Liver (tissue), 9 donors: ENCODE measurements around the gene UGT1A5. TPM values are rescaled to one million over a fixed set of nuclear protein-coding genes. Genes with fewer than 3 reads are reported as not detected.

ENCODE experiments used
- DNase-seq: peaks from one replicate; pipeline ENCODE4 v3.0.0-alpha.2; 2017; ENCODE audit warnings: low spot score
- H3K27ac ChIP-seq, 2 donors: one replicate each; pipeline ENCODE4 v1.7.0; 2013; ENCODE audit warnings: inconsistent platforms in 2 of 2, low read length in 2 of 2, control low read depth in 1 of 2, low read depth in 1 of 2, mild to moderate bottlenecking in 1 of 2
- H3K27me3 ChIP-seq, 4 donors: one replicate each; pipeline versions ENCODE4 v1.6.1 to v1.7.0; 2013; ENCODE audit warnings: low read length in 3 of 4, inconsistent platforms in 1 of 4, mild to moderate bottlenecking in 1 of 4, moderate library complexity in 1 of 4; ENCODE audit not compliant: control insufficient read depth in 4 of 4, insufficient read depth in 4 of 4
- H3K36me3 ChIP-seq, 4 donors: one replicate each; pipeline versions ENCODE4 v1.6.1 to v1.7.0; 2013; ENCODE audit warnings: low read length in 3 of 4, mild to moderate bottlenecking in 3 of 4, low read depth in 1 of 4, moderate library complexity in 1 of 4; ENCODE audit not compliant: control insufficient read depth in 4 of 4, insufficient read depth in 3 of 4
- H3K4me1 ChIP-seq, 4 donors: one replicate each; pipeline versions ENCODE4 v1.6.1 to v1.7.0; 2013; ENCODE audit warnings: low read length in 3 of 4, mild to moderate bottlenecking in 3 of 4, moderate library complexity in 1 of 4; ENCODE audit not compliant: control insufficient read depth in 4 of 4, insufficient read depth in 4 of 4
- H3K4me3 ChIP-seq, 3 donors: one replicate each; pipeline versions ENCODE4 v1.6.1 to v1.7.0; 2013; ENCODE audit warnings: low read length in 3 of 3, control low read depth in 1 of 3, low read depth in 1 of 3, mild to moderate bottlenecking in 1 of 3
- H3K9ac ChIP-seq, 2 donors: one replicate each; pipeline ENCODE4 v1.7.0; 2013; ENCODE audit warnings: low read length in 2 of 2, mild to moderate bottlenecking in 2 of 2, moderate library complexity in 2 of 2, control low read depth in 1 of 2, low read depth in 1 of 2
- H3K9me3 ChIP-seq, 4 donors: one replicate each; pipeline versions ENCODE4 v1.6.1 to v1.7.0; 2013; ENCODE audit warnings: low read length in 3 of 4; ENCODE audit not compliant: control insufficient read depth in 4 of 4
- ATF3 ChIP-seq: IDR thresholded peaks from 2 replicates; pipeline ENCODE4 v1.6.1; 2016; ENCODE audit warnings: antibody characterized with exemption
- CTCF ChIP-seq: fragments of 150-350 bp; IDR thresholded peaks from 2 replicates; pipeline ENCODE4 v1.5.1; 2017; ENCODE audit warnings: improper control_type of control experiment, low read depth, low read length; ENCODE audit not compliant: missing input control
- EGR1 ChIP-seq, 2 donors: IDR thresholded peaks; 2 replicates each; pipeline ENCODE4 v1.6.1; 2016 to 2018; ENCODE audit warnings: antibody characterized with exemption in 2 of 2, low read depth in 2 of 2
- FOXA2 ChIP-seq: IDR thresholded peaks from 2 replicates; pipeline ENCODE4 v1.6.1; 2016; ENCODE audit warnings: antibody characterized with exemption
- GABPA ChIP-seq, 2 donors: IDR thresholded peaks in 1 of 2; conservative IDR thresholded peaks in 1 of 2; 2 replicates each; pipeline ENCODE4 v1.6.1; 2016; ENCODE audit warnings: antibody characterized with exemption in 2 of 2, mild to moderate bottlenecking in 1 of 2, moderate library complexity in 1 of 2
- HNF4A ChIP-seq, 2 donors: conservative IDR thresholded peaks; 2 replicates each; pipeline ENCODE4 v1.6.1; 2016; ENCODE audit warnings: antibody characterized with exemption in 2 of 2, mild to moderate bottlenecking in 2 of 2
- HNF4G ChIP-seq: IDR thresholded peaks from 2 replicates; pipeline ENCODE4 v1.6.1; 2016; ENCODE audit warnings: antibody characterized with exemption
- JUND ChIP-seq, 2 donors: IDR thresholded peaks; 2 replicates each; pipeline ENCODE4 v1.6.1; 2016; ENCODE audit warnings: antibody characterized with exemption in 2 of 2
- NR2F2 ChIP-seq: IDR thresholded peaks from 2 replicates; pipeline ENCODE4 v1.6.1; 2016; ENCODE audit warnings: antibody characterized with exemption
- RAD21 ChIP-seq, 2 donors: IDR thresholded peaks; 2 replicates each; pipeline ENCODE4 v1.6.1; 2016; ENCODE audit warnings: antibody characterized with exemption in 2 of 2, mild to moderate bottlenecking in 2 of 2
- REST ChIP-seq: IDR thresholded peaks from 2 replicates; pipeline ENCODE4 v1.6.1; 2016; ENCODE audit warnings: antibody characterized with exemption, mild to moderate bottlenecking
- RXRA ChIP-seq, 2 donors: IDR thresholded peaks; 2 replicates each; pipeline ENCODE4 v1.6.1; 2017 to 2018; ENCODE audit warnings: antibody characterized with exemption in 2 of 2, mild to moderate bottlenecking in 1 of 2
- SP1 ChIP-seq: IDR thresholded peaks from 2 replicates; pipeline ENCODE4 v1.6.1; 2018; ENCODE audit warnings: antibody characterized with exemption, mild to moderate bottlenecking
- TAF1 ChIP-seq: conservative IDR thresholded peaks from 2 replicates; pipeline ENCODE4 v1.6.1; 2016; ENCODE audit warnings: antibody characterized with exemption, mild to moderate bottlenecking
- YY1 ChIP-seq: IDR thresholded peaks from 2 replicates; pipeline ENCODE4 v1.6.1; 2016; ENCODE audit warnings: antibody characterized with exemption, mild to moderate bottlenecking
- ZBTB33 ChIP-seq: IDR thresholded peaks from 2 replicates; pipeline ENCODE4 v1.6.1; 2016; ENCODE audit warnings: antibody characterized with exemption
- WGBS: extraction: QIAGEN DNeasy Blood & Tissue Kit; methylation state at CpG from one replicate; pipeline ENCODE4 v1.1.7; 2013; 5-methylcytosine and 5-hydroxymethylcytosine counted together
- polyA plus RNA-seq, 2 donors: library from polyadenylated mRNA; stranded (reverse) in 1 of 2; unstranded in 1 of 2; fragments of 200-250 nt in 1 of 2; fragments of >200 nt in 1 of 2; fragmentation: Nextera tagmentation in 1 of 2; extraction: Ambion mirVana in 1 of 2; gene quantifications; one replicate each; pipeline versions ENCODE4 v1.2.1 to v1.2.3, GENCODE V29; 2013 to 2015
- total RNA-seq, 2 donors: library from RNA; depleted of rRNA; stranded (reverse); fragments of >200 nt; gene quantifications; one replicate each; pipeline ENCODE4 v1.2.3, GENCODE V29; 2014
- donor health status: healthy.
- donor health status: healthy.
- donor health status: healthy.
- donor health status: healthy.
- donor health status: healthy.

Gene UGT1A5
- total and polyA plus RNA-seq, 4 donors = 0.14 to 1.8 (median 1.6) TPM; not detected in 1

DNA sequence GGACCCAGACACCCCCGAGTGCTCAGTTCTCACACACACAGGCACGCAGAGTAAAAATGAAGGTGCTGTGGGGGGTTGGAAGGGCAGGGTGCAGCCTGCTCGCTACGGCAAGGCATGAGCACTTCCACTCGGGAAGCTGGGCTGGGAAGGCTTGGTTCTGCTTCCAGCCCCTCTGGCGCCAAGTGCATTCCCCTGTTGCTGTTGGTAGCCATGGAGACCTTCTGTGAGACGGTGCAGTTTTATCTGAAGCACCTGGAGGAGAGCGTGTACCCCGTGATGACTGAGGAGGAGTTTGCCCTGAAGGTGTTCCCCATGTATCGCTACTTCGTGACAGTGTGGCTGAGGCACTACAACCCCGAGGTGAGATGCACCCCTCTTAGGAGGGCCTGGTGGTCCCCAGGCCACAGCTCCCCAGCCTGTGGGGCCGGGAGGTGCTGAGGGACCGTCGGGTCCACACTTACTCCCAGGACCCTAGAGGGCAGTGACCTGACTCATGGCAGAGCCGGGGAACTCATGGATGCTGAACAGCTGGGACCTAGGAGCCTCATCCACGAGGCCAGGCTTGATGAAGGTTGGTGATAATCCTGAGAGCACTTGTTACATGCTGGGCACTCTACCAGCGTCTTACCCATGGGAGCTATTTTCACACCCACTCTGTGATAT, 80.9 kb downstream of the UGT1A5 start:
- Histone ChIP-seq H3K27ac (no peak overlapping the region), H3K4me3 (no peak overlapping the region), H3K9ac (no peak overlapping the region), H3K36me3 (no peaks in the 10 kb centered on the region), H3K9me3 (no peaks in the 10 kb centered on the region), H3K4me1 (no peaks in the 10 kb centered on the region), H3K27me3 (no peaks in the 10 kb centered on the region)
- WGBS = 89% methylated on average over 18 of the region's 18 CpGs
- no peak for DNase-seq
- TF ChIP-seq NR2F2 (no peak), YY1 (no peak), CTCF (no peak), RAD21 (IDR thresholded peaks at IDR 0.05) (no peak), SP1 (no peak), GABPA (IDR thresholded peaks at IDR 0.05 in 1 of 2, conservative IDR thresholded peaks at IDR 0.05 in 1 of 2) (no peak), JUND (IDR thresholded peaks at IDR 0.05) (no peak), HNF4A (conservative IDR thresholded peaks at IDR 0.05) (no peak), EGR1 (IDR thresholded peaks at IDR 0.05; ENCODE audit: low read depth in 2 of 2) (no peak), FOXA2 (no peak), TAF1 (no peak), ZBTB33 (no peak), REST (no peak), ATF3 (no peak), RXRA (IDR thresholded peaks at IDR 0.05) (no peak), HNF4G (no peak)
